Muscle of leg (tissue), 11 donors: ENCODE results near the gene ME3. TPM values are rescaled to one million over a fixed set of nuclear protein-coding genes. Genes with fewer than 3 reads are reported as not detected.
"Not testable (repeated sequence)": the region's sequence is repeated elsewhere in the genome, so short reads cannot be mapped to it uniquely, and the experiment has no call there.

Source experiments
- DNase-seq: peaks from one replicate; pipeline ENCODE4 v3.0.0; 2013
- H3K27ac ChIP-seq: one replicate; pipeline ENCODE4 v1.5.1; 2013; ENCODE audit warnings: mild to moderate bottlenecking, low read length, control low read depth
- H3K27me3 ChIP-seq: one replicate; pipeline ENCODE4 v1.6.1; 2013; ENCODE audit warnings: low read length; ENCODE audit not compliant: control insufficient read depth, insufficient read depth
- H3K36me3 ChIP-seq: one replicate; pipeline ENCODE4 v1.6.1; 2013; ENCODE audit warnings: low read length; ENCODE audit not compliant: control insufficient read depth, insufficient read depth
- H3K4me1 ChIP-seq: one replicate; pipeline ENCODE4 v1.6.1; 2013; ENCODE audit warnings: low read length; ENCODE audit not compliant: control insufficient read depth, insufficient read depth
- H3K4me3 ChIP-seq: one replicate; pipeline ENCODE4 v1.5.1; 2013; ENCODE audit warnings: low read length, control low read depth
- H3K9me3 ChIP-seq: replicated peaks from 2 replicates; pipeline ENCODE4 v1.6.1; 2013; ENCODE audit warnings: low read depth, low read length; ENCODE audit not compliant: control insufficient read depth
- WGBS: methylation state at CpG from one replicate; pipeline ENCODE4 v1.1.5; 2013; ENCODE audit warnings: missing lambda C conversion rate; ENCODE audit not compliant: insufficient coverage; 5-methylcytosine and 5-hydroxymethylcytosine counted together
- polyA plus RNA-seq, 8 donors: library from polyadenylated mRNA; unstranded; fragments of 120-200 nt; gene quantifications; one replicate each; pipeline versions ENCODE4 v1.2.1 to v1.2.3, GENCODE V29; 2013; ENCODE audit warnings: inconsistent platforms in 1 of 8, low replicate concordance in 1 of 8; ENCODE audit not compliant: insufficient read length in 8 of 8, insufficient read depth in 1 of 8
- total RNA-seq: library from RNA; stranded (reverse); fragments of 120-200 nt; gene quantifications from one replicate; pipeline ENCODE4 v1.2.4, GENCODE V29; 2013

Gene ME3
- total and polyA plus RNA-seq, 9 donors = 7.0 to 12.4 (median 9.9) TPM

- H3K36me3 ChIP-seq = peaks cover 3% of the 10 kb centered on the region
- DNase-seq = no peak
- H3K4me3 ChIP-seq = no peak overlapping the region
- no CpG with 5 or more reads among the region's 2 CpGs for WGBS
- H3K4me1 ChIP-seq = peaks cover 5% of the 10 kb centered on the region
- no peaks in the 10 kb centered on the region for H3K9me3 ChIP-seq
- no peak overlapping the region for H3K27ac ChIP-seq
- no peaks in the 10 kb centered on the region for H3K27me3 ChIP-seq
Observed at GRCh38 chr11:86550757-86551156, 121.7 kb downstream of the ME3 start.

GRCh38 chr11:86548271-86548917, 124.0 kb downstream of the ME3 start:
- peak; percentile 51 for DNase-seq
- peaks cover 5% of the 10 kb centered on the region for H3K4me1 ChIP-seq
- WGBS = 91% methylated on average over 2 of the region's 6 CpGs

GRCh38 chr11:86547727-86548126, 124.7 kb downstream of the ME3 start:
- Histone ChIP-seq H3K36me3 (no peaks in the 10 kb centered on the region), H3K4me1 (peaks cover 5% of the 10 kb centered on the region), H3K4me3 (no peak overlapping the region), H3K27me3 (no peaks in the 10 kb centered on the region), H3K27ac (no peak overlapping the region), H3K9me3 (no peaks in the 10 kb centered on the region)
- no CpG with 5 or more reads among the region's 2 CpGs for WGBS
- peak; percentile 43 for DNase-seq

More at GRCh38 chr11:86548271-86548917, 124.0 kb downstream of the ME3 start:
- Histone ChIP-seq H3K27me3 (no peaks in the 10 kb centered on the region), H3K36me3 (no peaks in the 10 kb centered on the region), H3K9me3 (no peaks in the 10 kb centered on the region), H3K4me3 (no peak overlapping the region), H3K27ac (no peak overlapping the region)

GRCh38 chr11:86541299-86541698, 131.1 kb downstream of the ME3 start:
- H3K27ac ChIP-seq, H3K36me3 ChIP-seq, H3K4me3 ChIP-seq, H3K4me1 ChIP-seq, DNase-seq, H3K9me3 ChIP-seq, H3K27me3 ChIP-seq: not testable (repeated sequence)
- WGBS = 100% methylated on average over 1 of the region's 3 CpGs

GRCh38 chr11:86538223-86538548, 134.2 kb downstream of the ME3 start:
- DNase-seq = no peak
- Histone ChIP-seq H3K27ac (no peak overlapping the region), H3K4me1 (no peaks in the 10 kb centered on the region), H3K4me3 (no peak overlapping the region), H3K27me3 (no peaks in the 10 kb centered on the region), H3K36me3 (no peaks in the 10 kb centered on the region), H3K9me3 (no peaks in the 10 kb centered on the region)
- 94% methylated on average over 1 of the region's 3 CpGs for WGBS

GRCh38 chr11:86537541-86538222, 134.7 kb downstream of the ME3 start:
- no peak overlapping the region for H3K27ac ChIP-seq
- H3K4me1 ChIP-seq = no peaks in the 10 kb centered on the region
- no peak overlapping the region for H3K4me3 ChIP-seq
- H3K36me3 ChIP-seq = no peaks in the 10 kb centered on the region
- no peaks in the 10 kb centered on the region for H3K27me3 ChIP-seq
- no peaks in the 10 kb centered on the region for H3K9me3 ChIP-seq
- peak; percentile 76 for DNase-seq

- H3K9me3 ChIP-seq = no peaks in the 10 kb centered on the region
- no peaks in the 10 kb centered on the region for H3K27me3 ChIP-seq
- H3K4me3 ChIP-seq = no peak overlapping the region
- H3K4me1 ChIP-seq = no peaks in the 10 kb centered on the region
- no peaks in the 10 kb centered on the region for H3K36me3 ChIP-seq
- DNase-seq = no peak
- no peak overlapping the region for H3K27ac ChIP-seq
Observed at GRCh38 chr11:86535773-86536172, 136.6 kb downstream of the ME3 start.

- WGBS = no CpG with 5 or more reads among the region's 2 CpGs
Observed at GRCh38 chr11:86524620-86525352, 147.6 kb downstream of the ME3 start.

GRCh38 chr11:86523738-86524619, 148.4 kb downstream of the ME3 start:
- H3K4me1 ChIP-seq = peaks cover 13% of the 10 kb centered on the region
- peaks cover 4% of the 10 kb centered on the region for H3K9me3 ChIP-seq
- no CpG with 5 or more reads among the region's 5 CpGs for WGBS
- H3K27ac ChIP-seq = peak overlapping the region; percentile 57
- H3K36me3 ChIP-seq = no peaks in the 10 kb centered on the region
- H3K4me3 ChIP-seq = no peak overlapping the region
- peak; percentile 56 for DNase-seq
- H3K27me3 ChIP-seq = no peaks in the 10 kb centered on the region

More at GRCh38 chr11:86524620-86525352, 147.6 kb downstream of the ME3 start:
- Histone ChIP-seq H3K27ac (peak overlapping the region; percentile 57), H3K4me3 (no peak overlapping the region), H3K36me3 (no peaks in the 10 kb centered on the region), H3K9me3 (peaks cover 4% of the 10 kb centered on the region), H3K27me3 (no peaks in the 10 kb centered on the region), H3K4me1 (peaks cover 8% of the 10 kb centered on the region)
- peak; percentile 86 for DNase-seq

GRCh38 chr11:86522512-86522911, 149.9 kb downstream of the ME3 start:
- not testable (repeated sequence) for DNase-seq, H3K27ac ChIP-seq, H3K27me3 ChIP-seq, H3K36me3 ChIP-seq, H3K9me3 ChIP-seq, H3K4me3 ChIP-seq
- no CpG with 5 or more reads among the region's 5 CpGs for WGBS
- H3K4me1 ChIP-seq = peaks cover 18% of the 10 kb centered on the region
